ENCODE data around the gene RETNLB. TPM values are rescaled to one million over a fixed set of nuclear protein-coding genes. Genes with fewer than 3 reads are reported as not detected.

Gene RETNLB
- polyA plus RNA-seq, 1 of the 3 experiments (the other 2 are of a cell fraction): not detected

DNA sequence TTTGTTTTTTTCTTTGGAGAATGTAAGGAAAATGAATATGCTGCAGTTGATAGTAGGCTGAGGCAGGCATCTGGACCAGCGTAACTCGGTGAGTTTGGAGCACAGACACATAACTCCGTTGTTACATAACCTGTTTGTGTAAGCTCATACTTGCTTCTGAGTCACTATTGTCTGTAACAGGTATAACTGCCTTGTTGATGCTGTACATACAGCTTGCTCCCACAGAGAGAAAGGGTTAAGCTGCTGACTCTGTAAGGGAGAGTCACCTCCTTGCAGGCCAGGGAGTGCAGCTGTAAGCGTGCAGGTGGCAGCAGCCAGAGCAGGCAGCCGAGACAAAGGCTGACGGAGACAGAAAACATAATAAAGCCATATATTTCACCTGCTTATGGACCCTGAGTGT is 20.4 kb downstream of the RETNLB start:
- Histone ChIP-seq H3K9ac (no peak overlapping the region), H3F3A (replicated peaks; ENCODE audit: insufficient read depth) (no peaks in the 10 kb centered on the region), H3K36me3 (replicated peaks in 1 of 2; ENCODE audit: control insufficient read depth in 1 of 2, insufficient read depth in 2 of 2, low read length in 1 of 2) (no peaks in the 10 kb centered on the region), H3K9me2 (no peaks in the 10 kb centered on the region), H3K27me3 (ENCODE audit: insufficient read depth) (no peaks in the 10 kb centered on the region; the same call in 1 of the 2 replicates), H3K27ac (ENCODE audit: low read depth in 2 of 2, low read length in 1 of 2) (no peak overlapping the region), H3K79me2 (ENCODE audit: insufficient read depth) (no peaks in the 10 kb centered on the region), H3K4me3 (ENCODE audit: low read depth in 2 of 2, low read length in 1 of 2) (no peak overlapping the region), H4K20me1 (ENCODE audit: insufficient read depth) (no peaks in the 10 kb centered on the region), H2AFZ (ENCODE audit: low read depth) (no peak overlapping the region), H3K4me1 (ENCODE audit: control insufficient read depth in 1 of 2, insufficient read depth in 2 of 2, low read depth in 1 of 2, low read length in 1 of 2) (no peaks in the 10 kb centered on the region), H3K4me2 (no peak overlapping the region), H3K9me3 (no peaks in the 10 kb centered on the region)
- no peak for TF ChIP-seq SMC3 (IDR thresholded peaks at IDR 0.05; ENCODE audit: low read depth, low read length)
- TF ChIP-seq GABPA (IDR thresholded peaks at IDR 0.05; ENCODE audit: low read depth): no peak
- TF ChIP-seq CHD2 (IDR thresholded peaks at IDR 0.05; ENCODE audit: low read length, partially characterized antibody): no peak
- TF ChIP-seq, protein P1, sequence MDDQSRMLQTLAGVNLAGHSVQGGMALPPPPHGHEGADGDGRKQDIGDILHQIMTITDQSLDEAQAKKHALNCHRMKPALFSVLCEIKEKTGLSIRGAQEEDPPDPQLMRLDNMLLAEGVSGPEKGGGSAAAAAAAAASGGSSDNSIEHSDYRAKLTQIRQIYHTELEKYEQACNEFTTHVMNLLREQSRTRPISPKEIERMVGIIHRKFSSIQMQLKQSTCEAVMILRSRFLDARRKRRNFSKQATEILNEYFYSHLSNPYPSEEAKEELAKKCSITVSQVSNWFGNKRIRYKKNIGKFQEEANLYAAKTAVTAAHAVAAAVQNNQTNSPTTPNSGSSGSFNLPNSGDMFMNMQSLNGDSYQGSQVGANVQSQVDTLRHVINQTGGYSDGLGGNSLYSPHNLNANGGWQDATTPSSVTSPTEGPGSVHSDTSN (IDR thresholded peaks at IDR 0.05): no peak
- TF ChIP-seq, protein P2, sequence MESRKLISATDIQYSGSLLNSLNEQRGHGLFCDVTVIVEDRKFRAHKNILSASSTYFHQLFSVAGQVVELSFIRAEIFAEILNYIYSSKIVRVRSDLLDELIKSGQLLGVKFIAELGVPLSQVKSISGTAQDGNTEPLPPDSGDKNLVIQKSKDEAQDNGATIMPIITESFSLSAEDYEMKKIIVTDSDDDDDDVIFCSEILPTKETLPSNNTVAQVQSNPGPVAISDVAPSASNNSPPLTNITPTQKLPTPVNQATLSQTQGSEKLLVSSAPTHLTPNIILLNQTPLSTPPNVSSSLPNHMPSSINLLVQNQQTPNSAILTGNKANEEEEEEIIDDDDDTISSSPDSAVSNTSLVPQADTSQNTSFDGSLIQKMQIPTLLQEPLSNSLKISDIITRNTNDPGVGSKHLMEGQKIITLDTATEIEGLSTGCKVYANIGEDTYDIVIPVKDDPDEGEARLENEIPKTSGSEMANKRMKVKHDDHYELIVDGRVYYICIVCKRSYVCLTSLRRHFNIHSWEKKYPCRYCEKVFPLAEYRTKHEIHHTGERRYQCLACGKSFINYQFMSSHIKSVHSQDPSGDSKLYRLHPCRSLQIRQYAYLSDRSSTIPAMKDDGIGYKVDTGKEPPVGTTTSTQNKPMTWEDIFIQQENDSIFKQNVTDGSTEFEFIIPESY (IDR thresholded peaks at IDR 0.05; ENCODE audit: borderline replicate concordance, low read depth): no peak
- TF ChIP-seq, protein P3, sequence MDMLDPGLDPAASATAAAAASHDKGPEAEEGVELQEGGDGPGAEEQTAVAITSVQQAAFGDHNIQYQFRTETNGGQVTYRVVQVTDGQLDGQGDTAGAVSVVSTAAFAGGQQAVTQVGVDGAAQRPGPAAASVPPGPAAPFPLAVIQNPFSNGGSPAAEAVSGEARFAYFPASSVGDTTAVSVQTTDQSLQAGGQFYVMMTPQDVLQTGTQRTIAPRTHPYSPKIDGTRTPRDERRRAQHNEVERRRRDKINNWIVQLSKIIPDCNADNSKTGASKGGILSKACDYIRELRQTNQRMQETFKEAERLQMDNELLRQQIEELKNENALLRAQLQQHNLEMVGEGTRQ (IDR thresholded peaks at IDR 0.05; ENCODE audit: borderline replicate concordance, low read depth, low read length): no peak
- no peak for TF ChIP-seq POLR2AphosphoS5 (IDR thresholded peaks at IDR 0.05; ENCODE audit: low read depth, low read length)
- no peak for TF ChIP-seq GATA2 (CRISPR knock-in tag; IDR thresholded peaks at IDR 0.05)
- no peak for TF ChIP-seq RXRA (IDR thresholded peaks at IDR 0.05; ENCODE audit: borderline replicate concordance, low read depth)
- TF ChIP-seq FOXM1 (IDR thresholded peaks at IDR 0.05; ENCODE audit: low read depth): no peak
- no peak for TF ChIP-seq RFX5 (IDR thresholded peaks at IDR 0.05; ENCODE audit: low read length)
- TF ChIP-seq ELF1 (IDR thresholded peaks at IDR 0.05): no peak
- TF ChIP-seq, protein P4, sequence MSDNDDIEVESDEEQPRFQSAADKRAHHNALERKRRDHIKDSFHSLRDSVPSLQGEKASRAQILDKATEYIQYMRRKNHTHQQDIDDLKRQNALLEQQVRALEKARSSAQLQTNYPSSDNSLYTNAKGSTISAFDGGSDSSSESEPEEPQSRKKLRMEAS (IDR thresholded peaks at IDR 0.05; ENCODE audit: low read depth): no peak
- no peak for TF ChIP-seq TCF12 (IDR thresholded peaks at IDR 0.05)
- no peak for TF ChIP-seq TAF1 (IDR thresholded peaks at IDR 0.05; ENCODE audit: borderline replicate concordance, low read depth, low read length)
- no peak for TF ChIP-seq FOXJ3 (CRISPR knock-in tag; IDR thresholded peaks at IDR 0.05)
- TF ChIP-seq RCOR1 (IDR thresholded peaks at IDR 0.05; ENCODE audit: low read length): no peak
- DNase-seq: no peak
- 35% methylated on average over 6 of the region's 6 CpGs for WGBS (ENCODE audit: low lambda C conversion rate)
- ChIA-PET POLR2A (no interaction called here), CTCF (no interaction called here)
